ENCODE data around the gene ERC1.
"Not testable (repeated sequence)": the region's sequence is repeated elsewhere in the genome, so short reads cannot be mapped to it uniquely, and the experiment has no call there.

DNA sequence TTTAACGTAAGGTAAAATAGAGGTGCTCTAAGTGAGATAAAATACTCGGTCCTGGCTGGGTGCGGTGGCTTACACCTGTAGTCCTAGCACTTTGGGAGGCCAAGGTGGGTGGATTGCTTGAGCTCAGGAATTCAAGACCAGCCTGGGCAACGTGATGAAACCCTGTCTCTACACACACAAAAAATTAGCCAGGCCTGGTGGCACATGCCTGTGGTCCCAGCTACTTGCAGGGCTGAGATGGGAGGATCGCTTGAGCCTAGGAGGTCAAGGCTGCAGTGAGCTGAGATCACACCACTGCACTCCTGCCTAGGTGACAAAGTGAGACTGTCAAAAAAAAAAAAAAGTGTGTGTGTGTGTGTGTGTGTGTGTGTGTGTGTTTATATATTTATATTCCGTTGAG lies 364.8 kb downstream of the ERC1 start:
- not testable (repeated sequence) for TF ChIP-seq POLR2AphosphoS5 (IDR thresholded peaks at IDR 0.05); POLR2A (IDR thresholded peaks at IDR 0.05; ENCODE audit: low read depth)
- TF ChIP-seq, protein P1, sequence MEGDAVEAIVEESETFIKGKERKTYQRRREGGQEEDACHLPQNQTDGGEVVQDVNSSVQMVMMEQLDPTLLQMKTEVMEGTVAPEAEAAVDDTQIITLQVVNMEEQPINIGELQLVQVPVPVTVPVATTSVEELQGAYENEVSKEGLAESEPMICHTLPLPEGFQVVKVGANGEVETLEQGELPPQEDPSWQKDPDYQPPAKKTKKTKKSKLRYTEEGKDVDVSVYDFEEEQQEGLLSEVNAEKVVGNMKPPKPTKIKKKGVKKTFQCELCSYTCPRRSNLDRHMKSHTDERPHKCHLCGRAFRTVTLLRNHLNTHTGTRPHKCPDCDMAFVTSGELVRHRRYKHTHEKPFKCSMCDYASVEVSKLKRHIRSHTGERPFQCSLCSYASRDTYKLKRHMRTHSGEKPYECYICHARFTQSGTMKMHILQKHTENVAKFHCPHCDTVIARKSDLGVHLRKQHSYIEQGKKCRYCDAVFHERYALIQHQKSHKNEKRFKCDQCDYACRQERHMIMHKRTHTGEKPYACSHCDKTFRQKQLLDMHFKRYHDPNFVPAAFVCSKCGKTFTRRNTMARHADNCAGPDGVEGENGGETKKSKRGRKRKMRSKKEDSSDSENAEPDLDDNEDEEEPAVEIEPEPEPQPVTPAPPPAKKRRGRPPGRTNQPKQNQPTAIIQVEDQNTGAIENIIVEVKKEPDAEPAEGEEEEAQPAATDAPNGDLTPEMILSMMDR (IDR thresholded peaks at IDR 0.05) = not testable (repeated sequence)

Measured in esophagus muscularis mucosa (tissue), 3 donors.